B cell (primary cell): ENCODE measurements around the gene SLC12A4.

Source experiments
- EZH2 ChIP-seq: IDR thresholded peaks from 2 replicates; pipeline ENCODE4 v1.6.1; 2012; ENCODE audit warnings: borderline replicate concordance, low read depth, mild to moderate bottlenecking, moderate library complexity, low read length; ENCODE audit not compliant: insufficient read depth, poor library complexity, severe bottlenecking
- TF ChIP-seq, protein P1 (sequence below): fragments of 200-600 bp; IDR thresholded peaks from one replicate; pipeline ENCODE4 v1.8.0; 2022; ENCODE audit warnings: antibody characterized with exemption, mild to moderate bottlenecking

DNA sequence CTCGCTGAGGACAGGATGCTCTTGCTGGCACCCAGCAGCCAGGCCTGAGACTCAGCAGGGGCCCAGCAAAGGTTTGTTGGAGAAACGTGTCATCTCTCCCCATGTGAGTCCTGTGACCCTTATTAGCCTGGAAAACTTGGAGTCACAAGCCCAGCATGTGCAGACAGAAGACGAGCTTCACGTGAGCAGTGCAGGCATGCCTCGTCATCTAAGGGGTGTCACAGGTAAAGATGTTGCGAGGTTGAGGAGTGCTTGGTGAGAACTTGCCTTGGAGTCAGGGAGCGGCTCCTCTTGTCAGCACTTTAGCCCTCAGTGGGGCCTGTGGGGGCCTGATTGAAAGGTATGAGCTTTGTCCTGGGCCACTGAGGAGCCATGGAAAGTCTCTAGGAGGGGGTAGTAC is 34.6 kb downstream of the SLC12A4 start:
- TF ChIP-seq, protein P1, sequence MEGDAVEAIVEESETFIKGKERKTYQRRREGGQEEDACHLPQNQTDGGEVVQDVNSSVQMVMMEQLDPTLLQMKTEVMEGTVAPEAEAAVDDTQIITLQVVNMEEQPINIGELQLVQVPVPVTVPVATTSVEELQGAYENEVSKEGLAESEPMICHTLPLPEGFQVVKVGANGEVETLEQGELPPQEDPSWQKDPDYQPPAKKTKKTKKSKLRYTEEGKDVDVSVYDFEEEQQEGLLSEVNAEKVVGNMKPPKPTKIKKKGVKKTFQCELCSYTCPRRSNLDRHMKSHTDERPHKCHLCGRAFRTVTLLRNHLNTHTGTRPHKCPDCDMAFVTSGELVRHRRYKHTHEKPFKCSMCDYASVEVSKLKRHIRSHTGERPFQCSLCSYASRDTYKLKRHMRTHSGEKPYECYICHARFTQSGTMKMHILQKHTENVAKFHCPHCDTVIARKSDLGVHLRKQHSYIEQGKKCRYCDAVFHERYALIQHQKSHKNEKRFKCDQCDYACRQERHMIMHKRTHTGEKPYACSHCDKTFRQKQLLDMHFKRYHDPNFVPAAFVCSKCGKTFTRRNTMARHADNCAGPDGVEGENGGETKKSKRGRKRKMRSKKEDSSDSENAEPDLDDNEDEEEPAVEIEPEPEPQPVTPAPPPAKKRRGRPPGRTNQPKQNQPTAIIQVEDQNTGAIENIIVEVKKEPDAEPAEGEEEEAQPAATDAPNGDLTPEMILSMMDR, result no peak
- no peak for TF ChIP-seq EZH2
